HepG2 (cell line): Measurements from ENCODE around the gene GADD45B. TPM values are rescaled to one million over a fixed set of nuclear protein-coding genes. Genes with fewer than 3 reads are reported as not detected.

ENCODE experiments used
- FOXK1 ChIP-seq: sonication (generic); formaldehyde crosslinking; IDR thresholded peaks from 2 replicates; pipeline ENCODE4 v1.4.0; 2020; ENCODE audit warnings: low read depth, missing genetic modification reagents, borderline replicate concordance
- HNRNPH1 ChIP-seq: fragments of 200-400 bp; formaldehyde crosslinking; optimal IDR thresholded peaks from 2 replicates; pipeline ENCODE3; 2017; ENCODE audit warnings: mild to moderate bottlenecking, low read depth, low read length
- IRF2 ChIP-seq: IDR thresholded peaks from 2 replicates; pipeline ENCODE4 v1.6.1; 2018; ENCODE audit warnings: missing genetic modification reagents, missing compliant biosample characterization
- KLF15 ChIP-seq: sonication (generic); formaldehyde crosslinking; IDR thresholded peaks from 2 replicates; pipeline ENCODE4 v1.8.1; 2023; ENCODE audit warnings: borderline replicate concordance, mild to moderate bottlenecking, inconsistent platforms, missing genetic modification reagents, mixed read lengths
- MAFF ChIP-seq: IDR thresholded peaks from 2 replicates; pipeline ENCODE4 v1.6.1; 2011; ENCODE audit warnings: low read depth, low read length, improper control_type of control experiment
- PHF21A ChIP-seq: sonication (generic); formaldehyde crosslinking; IDR thresholded peaks from 2 replicates; pipeline ENCODE4 v1.5.0; 2020; ENCODE audit warnings: mild to moderate bottlenecking, missing genetic modification reagents
- RNF2 ChIP-seq: fragments of 450-650 bp; conservative IDR thresholded peaks from 2 replicates; pipeline ENCODE4 v1.6.1; 2016; ENCODE audit warnings: low read depth
- SNAI1 ChIP-seq: sonication (generic); formaldehyde crosslinking; IDR thresholded peaks from 2 replicates; pipeline ENCODE4 v1.5.0; 2020; ENCODE audit warnings: mild to moderate bottlenecking, missing genetic modification reagents, borderline replicate concordance
- SUZ12 ChIP-seq: fragments of 150-350 bp; IDR thresholded peaks from 2 replicates; pipeline ENCODE4 v1.6.1; 2014; ENCODE audit warnings: low read depth, low read length
- ZBTB7B ChIP-seq: sonication (generic); formaldehyde crosslinking; IDR thresholded peaks from 2 replicates; pipeline ENCODE4 v1.4.0; 2020; ENCODE audit warnings: missing genetic modification reagents
- ZNF205 ChIP-seq: IDR thresholded peaks from 2 replicates; pipeline ENCODE4 v1.6.1; 2018; ENCODE audit warnings: missing biosample characterization, missing genetic modification reagents
- ZNF317 ChIP-seq: sonication (generic); formaldehyde crosslinking; IDR thresholded peaks from 2 replicates; pipeline ENCODE4 v1.5.0; 2020; ENCODE audit warnings: mild to moderate bottlenecking, missing genetic modification reagents
- ZNF678 ChIP-seq: sonication (generic); formaldehyde crosslinking; IDR thresholded peaks from 2 replicates; pipeline ENCODE4 v1.4.0; 2020; ENCODE audit warnings: mild to moderate bottlenecking, missing genetic modification reagents
- polyA plus RNA-seq, 8 experiments: library from polyadenylated mRNA; depleted of rRNA in 3 of 8; stranded (reverse) in 7 of 8; unstranded in 1 of 8; fragments of >200 nt; fragmentation: Illumina TruSeq in 4 of 8; extraction: Trizol in 4 of 8; gene quantifications; 2 replicates each; pipeline versions ENCODE4 v1.2.1 to v1.2.3, GENCODE V29; 2011 to 2016; ENCODE audit warnings: low read depth in 4 of 8, missing spikeins in 1 of 8, mixed read lengths in 1 of 8; ENCODE audit not compliant: insufficient read depth in 1 of 8
- total RNA-seq, 5 experiments: library from RNA; depleted of rRNA; stranded (reverse); fragments of >200 nt; fragmentation: Illumina TruSeq; extraction: Trizol; gene quantifications; 2 replicates each; pipeline ENCODE4 v1.2.3, GENCODE V29; 2016; ENCODE audit warnings: low read depth in 1 of 5
- TF ChIP-seq, protein P1 (sequence below): sonication (generic); formaldehyde crosslinking; IDR thresholded peaks from 2 replicates; pipeline ENCODE4 v1.8.1; 2023; ENCODE audit warnings: mild to moderate bottlenecking, moderate library complexity, missing genetic modification reagents
- TF ChIP-seq, protein P2 (sequence below): IDR thresholded peaks from 2 replicates; pipeline ENCODE4 v1.6.1; 2012; ENCODE audit warnings: low read length, improper control_type of control experiment
- TF ChIP-seq, protein P3 (sequence below): sonication (generic); formaldehyde crosslinking; IDR thresholded peaks from one replicate; pipeline ENCODE4 v1.5.1; 2020; ENCODE audit warnings: mild to moderate bottlenecking, missing genetic modification reagents; ENCODE audit errors: not compliant biosample characterization

GADD45B gene
- total and polyA plus RNA-seq, 2 of the 13 experiments (the other 11 are each of a cell fraction or from before 2014, with no cell fraction given) = 4.6 to 34.1 TPM

DNA sequence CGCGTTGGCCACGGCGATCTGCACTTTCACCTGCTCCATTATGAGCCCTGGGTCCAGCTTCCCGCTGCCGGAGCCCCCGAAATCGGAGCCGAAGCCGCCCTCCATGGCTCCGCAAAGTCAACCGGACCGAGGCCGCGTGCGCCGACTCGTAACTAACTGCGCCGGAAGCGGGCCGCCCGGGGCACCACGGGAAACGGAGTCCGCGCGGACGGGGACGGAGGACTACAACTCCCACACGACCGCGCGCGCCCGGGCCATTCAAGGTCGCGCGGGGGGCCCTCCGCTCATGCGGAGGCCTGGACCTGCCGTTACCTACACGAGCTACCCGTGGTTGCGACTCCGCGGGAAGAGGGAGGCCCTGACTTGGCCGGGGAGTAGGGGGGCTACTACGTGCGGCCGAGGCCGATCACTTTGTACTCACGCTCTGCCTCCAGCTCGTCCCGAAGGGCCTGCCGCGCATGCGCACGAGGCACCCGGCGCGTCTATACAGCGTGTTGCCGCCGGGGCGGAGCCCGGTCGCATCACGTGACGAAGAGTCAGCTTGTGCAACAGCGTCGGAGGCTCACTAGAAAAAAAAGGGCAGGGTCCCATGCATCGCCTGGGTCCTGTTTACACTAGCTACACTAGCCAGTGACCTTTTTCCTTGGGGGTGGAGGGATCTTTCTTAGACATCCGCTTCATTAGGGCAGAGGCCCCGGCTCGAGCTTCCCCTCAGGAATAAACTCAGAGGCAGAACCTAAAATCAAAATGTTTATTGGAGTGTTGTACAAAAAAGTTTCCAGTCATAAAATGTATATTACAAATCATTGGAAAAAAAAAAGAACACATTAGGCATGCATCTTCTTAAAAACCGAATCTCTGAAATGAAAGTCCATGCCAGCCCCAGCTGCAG lies 48.3 kb upstream of the GADD45B start, which contains the start of gene TIMM13 (continued):
- TF ChIP-seq ZNF205 (CRISPR knock-in tag) (no peak; the same call in 1 of the 2 replicates), RNF2 (0 out of 2 replicates have a peak, but pooled peaks have one; percentile 12), FOXK1 (CRISPR knock-in tag) (peak; percentile 87), ZNF678 (CRISPR knock-in tag) (no peak), PHF21A (CRISPR knock-in tag) (peak; percentile 95), SNAI1 (CRISPR knock-in tag) (no peak; the same call in 1 of the 2 replicates), ZBTB7B (CRISPR knock-in tag) (no peak; the same call in none of the 2 replicates), SUZ12 (peak; percentile 76), HNRNPH1 (no peak), ZNF317 (CRISPR knock-in tag) (peak; percentile 13; the same call in 1 of the 2 replicates), MAFF (no peak), IRF2 (CRISPR knock-in tag) (peak; percentile 66; the same call in 1 of the 2 replicates), KLF15 (CRISPR knock-in tag) (no peak; the same call in 1 of the 2 replicates)
- TF ChIP-seq, protein P1, sequence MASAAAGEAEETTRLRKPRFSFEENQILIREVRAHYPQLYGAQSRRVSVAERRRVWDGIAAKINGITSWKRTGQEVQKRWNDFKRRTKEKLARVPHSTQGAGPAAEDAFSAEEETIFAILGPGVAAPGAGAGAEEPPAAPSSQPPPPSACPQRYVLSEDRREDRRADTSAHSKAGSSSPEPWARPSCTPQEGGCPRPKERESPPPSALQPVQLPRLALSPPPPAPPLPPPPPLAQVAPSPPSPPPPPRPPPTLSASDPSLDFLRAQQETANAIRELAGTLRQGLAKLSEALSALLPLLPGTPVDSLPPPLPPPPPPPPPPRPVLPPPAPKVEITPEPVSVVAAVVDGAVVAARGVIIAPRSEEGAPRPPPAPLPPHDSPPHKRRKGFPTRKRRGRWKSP (CRISPR knock-in tag) = no peak; the same call in 1 of the 2 replicates
- TF ChIP-seq, protein P2, sequence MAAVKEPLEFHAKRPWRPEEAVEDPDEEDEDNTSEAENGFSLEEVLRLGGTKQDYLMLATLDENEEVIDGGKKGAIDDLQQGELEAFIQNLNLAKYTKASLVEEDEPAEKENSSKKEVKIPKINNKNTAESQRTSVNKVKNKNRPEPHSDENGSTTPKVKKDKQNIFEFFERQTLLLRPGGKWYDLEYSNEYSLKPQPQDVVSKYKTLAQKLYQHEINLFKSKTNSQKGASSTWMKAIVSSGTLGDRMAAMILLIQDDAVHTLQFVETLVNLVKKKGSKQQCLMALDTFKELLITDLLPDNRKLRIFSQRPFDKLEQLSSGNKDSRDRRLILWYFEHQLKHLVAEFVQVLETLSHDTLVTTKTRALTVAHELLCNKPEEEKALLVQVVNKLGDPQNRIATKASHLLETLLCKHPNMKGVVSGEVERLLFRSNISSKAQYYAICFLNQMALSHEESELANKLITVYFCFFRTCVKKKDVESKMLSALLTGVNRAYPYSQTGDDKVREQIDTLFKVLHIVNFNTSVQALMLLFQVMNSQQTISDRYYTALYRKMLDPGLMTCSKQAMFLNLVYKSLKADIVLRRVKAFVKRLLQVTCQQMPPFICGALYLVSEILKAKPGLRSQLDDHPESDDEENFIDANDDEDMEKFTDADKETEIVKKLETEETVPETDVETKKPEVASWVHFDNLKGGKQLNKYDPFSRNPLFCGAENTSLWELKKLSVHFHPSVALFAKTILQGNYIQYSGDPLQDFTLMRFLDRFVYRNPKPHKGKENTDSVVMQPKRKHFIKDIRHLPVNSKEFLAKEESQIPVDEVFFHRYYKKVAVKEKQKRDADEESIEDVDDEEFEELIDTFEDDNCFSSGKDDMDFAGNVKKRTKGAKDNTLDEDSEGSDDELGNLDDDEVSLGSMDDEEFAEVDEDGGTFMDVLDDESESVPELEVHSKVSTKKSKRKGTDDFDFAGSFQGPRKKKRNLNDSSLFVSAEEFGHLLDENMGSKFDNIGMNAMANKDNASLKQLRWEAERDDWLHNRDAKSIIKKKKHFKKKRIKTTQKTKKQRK = no peak
- TF ChIP-seq, protein P3, sequence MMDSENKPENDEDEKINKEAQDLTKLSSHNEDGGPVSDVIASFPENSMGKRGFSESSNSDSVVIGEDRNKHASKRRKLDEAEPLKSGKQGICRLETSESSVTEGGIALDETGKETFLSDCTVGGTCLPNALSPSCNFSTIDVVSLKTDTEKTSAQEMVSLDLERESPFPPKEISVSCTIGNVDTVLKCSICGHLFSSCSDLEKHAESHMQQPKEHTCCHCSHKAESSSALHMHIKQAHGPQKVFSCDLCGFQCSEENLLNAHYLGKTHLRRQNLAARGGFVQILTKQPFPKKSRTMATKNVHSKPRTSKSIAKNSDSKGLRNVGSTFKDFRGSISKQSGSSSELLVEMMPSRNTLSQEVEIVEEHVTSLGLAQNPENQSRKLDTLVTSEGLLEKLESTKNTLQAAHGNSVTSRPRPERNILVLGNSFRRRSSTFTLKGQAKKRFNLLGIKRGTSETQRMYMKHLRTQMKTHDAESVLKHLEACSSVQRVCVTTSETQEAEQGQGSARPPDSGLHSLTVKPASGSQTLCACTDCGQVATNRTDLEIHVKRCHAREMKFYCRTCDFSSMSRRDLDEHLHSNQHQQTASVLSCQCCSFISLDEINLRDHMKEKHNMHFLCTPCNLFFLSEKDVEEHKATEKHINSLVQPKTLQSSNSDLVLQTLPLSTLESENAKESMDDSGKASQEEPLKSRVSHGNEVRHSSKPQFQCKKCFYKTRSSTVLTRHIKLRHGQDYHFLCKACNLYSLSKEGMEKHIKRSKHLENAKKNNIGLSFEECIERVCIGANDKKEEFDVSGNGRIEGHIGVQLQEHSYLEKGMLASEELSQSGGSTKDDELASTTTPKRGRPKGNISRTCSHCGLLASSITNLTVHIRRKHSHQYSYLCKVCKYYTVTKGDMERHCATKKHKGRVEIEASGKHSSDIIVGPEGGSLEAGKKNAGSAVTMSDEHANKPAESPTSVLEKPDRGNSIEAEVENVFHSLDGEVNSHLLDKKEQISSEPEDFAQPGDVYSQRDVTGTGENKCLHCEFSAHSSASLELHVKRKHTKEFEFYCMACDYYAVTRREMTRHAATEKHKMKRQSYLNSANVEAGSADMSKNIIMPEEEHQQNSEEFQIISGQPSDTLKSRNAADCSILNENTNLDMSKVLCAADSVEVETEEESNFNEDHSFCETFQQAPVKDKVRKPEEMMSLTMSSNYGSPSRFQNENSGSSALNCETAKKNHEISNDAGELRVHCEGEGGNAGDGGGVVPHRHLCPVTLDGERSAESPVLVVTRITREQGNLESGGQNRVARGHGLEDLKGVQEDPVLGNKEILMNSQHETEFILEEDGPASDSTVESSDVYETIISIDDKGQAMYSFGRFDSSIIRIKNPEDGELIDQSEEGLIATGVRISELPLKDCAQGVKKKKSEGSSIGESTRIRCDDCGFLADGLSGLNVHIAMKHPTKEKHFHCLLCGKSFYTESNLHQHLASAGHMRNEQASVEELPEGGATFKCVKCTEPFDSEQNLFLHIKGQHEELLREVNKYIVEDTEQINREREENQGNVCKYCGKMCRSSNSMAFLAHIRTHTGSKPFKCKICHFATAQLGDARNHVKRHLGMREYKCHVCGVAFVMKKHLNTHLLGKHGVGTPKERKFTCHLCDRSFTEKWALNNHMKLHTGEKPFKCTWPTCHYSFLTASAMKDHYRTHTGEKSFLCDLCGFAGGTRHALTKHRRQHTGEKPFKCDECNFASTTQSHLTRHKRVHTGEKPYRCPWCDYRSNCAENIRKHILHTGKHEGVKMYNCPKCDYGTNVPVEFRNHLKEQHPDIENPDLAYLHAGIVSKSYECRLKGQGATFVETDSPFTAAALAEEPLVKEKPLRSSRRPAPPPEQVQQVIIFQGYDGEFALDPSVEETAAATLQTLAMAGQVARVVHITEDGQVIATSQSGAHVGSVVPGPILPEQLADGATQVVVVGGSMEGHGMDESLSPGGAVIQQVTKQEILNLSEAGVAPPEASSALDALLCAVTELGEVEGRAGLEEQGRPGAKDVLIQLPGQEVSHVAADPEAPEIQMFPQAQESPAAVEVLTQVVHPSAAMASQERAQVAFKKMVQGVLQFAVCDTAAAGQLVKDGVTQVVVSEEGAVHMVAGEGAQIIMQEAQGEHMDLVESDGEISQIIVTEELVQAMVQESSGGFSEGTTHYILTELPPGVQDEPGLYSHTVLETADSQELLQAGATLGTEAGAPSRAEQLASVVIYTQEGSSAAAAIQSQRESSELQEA (CRISPR knock-in tag) = peak; percentile 26
